ENCODE results near the gene CREG1.

GRCh38 chr1:167602840-167603239 lies 49.3 kb upstream of the CREG1 start:
- TF ChIP-seq CSRNP3 (CRISPR knock-in tag; IDR thresholded peaks at IDR 0.05) (no peak), TSHZ2 (CRISPR knock-in tag; IDR thresholded peaks at IDR 0.05) (no peak), ZFP3 (CRISPR knock-in tag; IDR thresholded peaks at IDR 0.05) (no peak), RARB (CRISPR knock-in tag; IDR thresholded peaks at IDR 0.05) (no peak)

All from SK-N-SH treated with all-trans-retinoic acid at 6 μM for 48 hours (cell line).